BLaER1 (cell line): ENCODE results near the gene KEAP1.

Source experiments
- H3K27ac ChIP-seq: shearing (Covaris generic); formaldehyde crosslinking; 2 replicates; pipeline ENCODE4 v1.8.1; 2022
- H3K27me3 ChIP-seq: shearing (Covaris generic); formaldehyde crosslinking; 2 replicates; pipeline ENCODE4 v1.8.1; 2022
- H3K36me3 ChIP-seq: shearing (Covaris generic); formaldehyde crosslinking; 2 replicates; pipeline ENCODE4 v1.8.1; 2022
- H3K4me1 ChIP-seq: shearing (Covaris generic); formaldehyde crosslinking; 2 replicates; pipeline ENCODE4 v1.8.1; 2022
- H3K4me2 ChIP-seq: shearing (Covaris generic); formaldehyde crosslinking; 2 replicates; pipeline ENCODE4 v1.8.1; 2022
- H3K4me3 ChIP-seq: shearing (Covaris generic); formaldehyde crosslinking; 2 replicates; pipeline ENCODE4 v1.8.1; 2022
- H3K9ac ChIP-seq: shearing (Covaris generic); formaldehyde crosslinking; 2 replicates; pipeline ENCODE4 v1.8.1; 2022
- H3K9me3 ChIP-seq: shearing (Covaris generic); formaldehyde crosslinking; 2 replicates; pipeline ENCODE4 v1.8.1; 2022
- H4K20me1 ChIP-seq: shearing (Covaris generic); formaldehyde crosslinking; 2 replicates; pipeline ENCODE4 v1.8.1; 2022
- Cebpa-rat ChIP-seq: shearing (Covaris generic); IDR thresholded peaks from 2 replicates; pipeline ENCODE4 v1.8.1; 2022

Gene KEAP1

GRCh38 chr19:10525636-10526035 lies 22.5 kb upstream of the KEAP1 start:
- H3K4me2 ChIP-seq, result no peak overlapping the region
- TF ChIP-seq Cebpa-rat, result no peak
- no peaks in the 10 kb centered on the region for H4K20me1 ChIP-seq
- H3K27ac ChIP-seq, result no peak overlapping the region
- H3K9ac ChIP-seq, result no peak overlapping the region
- no peaks in the 10 kb centered on the region for H3K4me1 ChIP-seq
- H3K36me3 ChIP-seq, result no peaks in the 10 kb centered on the region
- no peak overlapping the region for H3K4me3 ChIP-seq
- no peaks in the 10 kb centered on the region for H3K9me3 ChIP-seq
- no peaks in the 10 kb centered on the region for H3K27me3 ChIP-seq

- TF ChIP-seq Cebpa-rat, result no peak
- H3K9ac ChIP-seq, result no peak overlapping the region
- no peaks in the 10 kb centered on the region for H3K9me3 ChIP-seq
Measured at GRCh38 chr19:10523135-10523636, 20.0 kb upstream of the KEAP1 start.

GRCh38 chr19:10521461-10522171 lies 18.5 kb upstream of the KEAP1 start:
- peaks cover 37% of the 10 kb centered on the region for H3K4me1 ChIP-seq
- H4K20me1 ChIP-seq, result no peaks in the 10 kb centered on the region
- no peak overlapping the region for H3K27ac ChIP-seq
- H3K4me3 ChIP-seq, result no peak overlapping the region
- no peak overlapping the region for H3K4me2 ChIP-seq
- no peaks in the 10 kb centered on the region for H3K27me3 ChIP-seq
- no peak for TF ChIP-seq Cebpa-rat
- H3K9ac ChIP-seq, result no peak overlapping the region
- no peaks in the 10 kb centered on the region for H3K9me3 ChIP-seq
- no peaks in the 10 kb centered on the region for H3K36me3 ChIP-seq

More at GRCh38 chr19:10523135-10523636, 20.0 kb upstream of the KEAP1 start:
- peaks cover 21% of the 10 kb centered on the region for H3K4me1 ChIP-seq
- no peak overlapping the region for H3K4me3 ChIP-seq
- no peaks in the 10 kb centered on the region for H3K36me3 ChIP-seq
- no peak overlapping the region for H3K27ac ChIP-seq
- H3K4me2 ChIP-seq, result no peak overlapping the region
- no peaks in the 10 kb centered on the region for H3K27me3 ChIP-seq
- no peaks in the 10 kb centered on the region for H4K20me1 ChIP-seq

GRCh38 chr19:10520652-10521318 lies 17.6 kb upstream of the KEAP1 start:
- H4K20me1 ChIP-seq, result no peaks in the 10 kb centered on the region
- no peaks in the 10 kb centered on the region for H3K27me3 ChIP-seq
- no peaks in the 10 kb centered on the region for H3K36me3 ChIP-seq
- H3K4me1 ChIP-seq, result peaks cover 45% of the 10 kb centered on the region
- no peak overlapping the region for H3K9ac ChIP-seq
- no peak overlapping the region for H3K4me2 ChIP-seq
- H3K4me3 ChIP-seq, result no peak overlapping the region
- H3K27ac ChIP-seq, result no peak overlapping the region
- no peaks in the 10 kb centered on the region for H3K9me3 ChIP-seq
- no peak for TF ChIP-seq Cebpa-rat

- H3K4me3 ChIP-seq, result no peak overlapping the region
- peaks cover 3% of the 10 kb centered on the region for H3K36me3 ChIP-seq
- no peak overlapping the region; the same call in 1 of the 2 replicates for H3K27ac ChIP-seq
- peak overlapping the region; percentile 81; the same call in 1 of the 2 replicates for H3K9ac ChIP-seq
- H3K4me2 ChIP-seq, result peak overlapping the region; percentile 100
- no peak for TF ChIP-seq Cebpa-rat
- no peaks in the 10 kb centered on the region for H3K9me3 ChIP-seq
- H3K4me1 ChIP-seq, result peaks cover 59% of the 10 kb centered on the region
- no peaks in the 10 kb centered on the region for H4K20me1 ChIP-seq
- no peaks in the 10 kb centered on the region for H3K27me3 ChIP-seq
Measured at GRCh38 chr19:10519421-10519820, 16.3 kb upstream of the KEAP1 start.

GRCh38 chr19:10518444-10519361 lies 15.5 kb upstream of the KEAP1 start:
- Histone ChIP-seq H4K20me1 (no peaks in the 10 kb centered on the region), H3K4me1 (peaks cover 64% of the 10 kb centered on the region), H3K9ac (peak overlapping the region; percentile 81; the same call in 1 of the 2 replicates), H3K27me3 (no peaks in the 10 kb centered on the region), H3K4me2 (peak overlapping the region; percentile 100), H3K9me3 (no peaks in the 10 kb centered on the region), H3K4me3 (peak overlapping the region; percentile 73), H3K36me3 (peaks cover 10% of the 10 kb centered on the region), H3K27ac (peak overlapping the region; percentile 68; the same call in 1 of the 2 replicates)
- TF ChIP-seq Cebpa-rat, result no peak

GRCh38 chr19:10517760-10518443 lies 14.7 kb upstream of the KEAP1 start:
- H3K27ac ChIP-seq, result peak overlapping the region; percentile 68; the same call in 1 of the 2 replicates
- H3K4me2 ChIP-seq, result peak overlapping the region; percentile 100
- peak overlapping the region; percentile 81 for H3K9ac ChIP-seq
- no peaks in the 10 kb centered on the region for H4K20me1 ChIP-seq
- H3K9me3 ChIP-seq, result no peaks in the 10 kb centered on the region
- H3K4me3 ChIP-seq, result peak overlapping the region; percentile 73
- H3K27me3 ChIP-seq, result no peaks in the 10 kb centered on the region
- H3K36me3 ChIP-seq, result peaks cover 13% of the 10 kb centered on the region
- TF ChIP-seq Cebpa-rat, result no peak
- H3K4me1 ChIP-seq, result peaks cover 68% of the 10 kb centered on the region

- peak within 1 kb of the TSS; percentile 81 for H3K9ac ChIP-seq
- H3K27ac ChIP-seq, result peak within 1 kb of the TSS; percentile 68
- H3K27me3 ChIP-seq, result no peaks in the 10 kb centered on the region
Measured at GRCh38 chr19:10517361-10517759, 14.2 kb upstream of the KEAP1 start, which contains the start of gene S1PR5. TSS of gene S1PR5 (minus strand) at chr19:10517447. CDS start at chr19:10515011, 2,436 bp downstream.

More at GRCh38 chr19:10517361-10517759, 14.2 kb upstream of the KEAP1 start, which contains the start of gene S1PR5:
- no peak for TF ChIP-seq Cebpa-rat
- Histone ChIP-seq H3K4me2 (peak within 1 kb of the TSS; percentile 100), H4K20me1 (no peaks in the 10 kb centered on the region), H3K9me3 (no peaks in the 10 kb centered on the region), H3K36me3 (peaks cover 13% of the 10 kb centered on the region), H3K4me1 (peaks cover 73% of the 10 kb centered on the region), H3K4me3 (peak within 1 kb of the TSS; percentile 73)
